Mesothelial cell of epicardium (in vitro differentiated cells): ENCODE data around the gene CEP83. TPM values are rescaled to one million over a fixed set of nuclear protein-coding genes. Genes with fewer than 3 reads are reported as not detected.
"Not testable (repeated sequence)": the region's sequence is repeated elsewhere in the genome, so short reads cannot be mapped to it uniquely, and the experiment has no call there.

Source experiments
- DNase-seq, 2 experiments: peaks; one replicate each; pipeline ENCODE4 v3.0.0; 2021; ENCODE audit warnings: low spot score in 2 of 2; ENCODE audit not compliant: unreplicated experiment in 2 of 2
- H3K27ac Mint-ChIP-seq: 2 replicates; pipeline ENCODE4 v1.8.0; 2021; ENCODE audit warnings: mixed read lengths
- H3K27me3 Mint-ChIP-seq: 2 replicates; pipeline ENCODE4 v1.8.0; 2021; ENCODE audit warnings: low read depth, mixed read lengths
- H3K36me3 Mint-ChIP-seq: 2 replicates; pipeline ENCODE4 v1.8.0; 2021; ENCODE audit warnings: mixed read lengths
- H3K4me1 Mint-ChIP-seq: 2 replicates; pipeline ENCODE4 v1.8.0; 2021; ENCODE audit warnings: mixed read lengths
- H3K4me3 Mint-ChIP-seq: 2 replicates; pipeline ENCODE4 v1.8.0; 2021; ENCODE audit warnings: mild to moderate bottlenecking, moderate library complexity, mixed read lengths
- H3K9me3 Mint-ChIP-seq: 2 replicates; pipeline ENCODE4 v1.8.0; 2021; ENCODE audit warnings: mixed read lengths
- CTCF ChIP-seq: fragments of 200-600 bp; sonication (generic); IDR thresholded peaks from one replicate; pipeline ENCODE4 v1.5.0; 2021; ENCODE audit warnings: antibody characterized with exemption; ENCODE audit not compliant: unreplicated experiment
- total RNA-seq: library from RNA; stranded (reverse); gene quantifications from 3 replicates; pipeline ENCODE4 v1.2.1, GENCODE V29; 2021

Gene CEP83
- total RNA-seq, 1 donor from 2014 or later = 28.9 TPM

GRCh38 chr12:94457311-94457710, 2.4 kb downstream of the CEP83 start:
- H3K36me3 Mint-ChIP-seq = peaks cover 20% of the 10 kb centered on the region
- H3K4me3 Mint-ChIP-seq = no peak overlapping the region
- peaks cover 27% of the 10 kb centered on the region for H3K4me1 Mint-ChIP-seq
- no peak for TF ChIP-seq CTCF
- H3K27me3 Mint-ChIP-seq = no peaks in the 10 kb centered on the region
- peaks cover 7% of the 10 kb centered on the region for H3K9me3 Mint-ChIP-seq
- no peak for DNase-seq
- H3K27ac Mint-ChIP-seq = no peak overlapping the region

GRCh38 chr12:94454318-94454717, 5.3 kb downstream of the CEP83 start:
- H3K4me3 Mint-ChIP-seq, DNase-seq, H3K27me3 Mint-ChIP-seq, H3K27ac Mint-ChIP-seq: not testable (repeated sequence)
- peaks cover 25% of the 10 kb centered on the region for H3K9me3 Mint-ChIP-seq
- H3K4me1 Mint-ChIP-seq = peaks cover 18% of the 10 kb centered on the region
- peaks cover 34% of the 10 kb centered on the region for H3K36me3 Mint-ChIP-seq

- peaks cover 28% of the 10 kb centered on the region for H3K9me3 Mint-ChIP-seq
- no peaks in the 10 kb centered on the region for H3K27me3 Mint-ChIP-seq
- no peak for DNase-seq
- H3K4me3 Mint-ChIP-seq = no peak overlapping the region
- no peaks in the 10 kb centered on the region for H3K4me1 Mint-ChIP-seq
- TF ChIP-seq CTCF = no peak
- H3K27ac Mint-ChIP-seq = no peak overlapping the region
- H3K36me3 Mint-ChIP-seq = peaks cover 19% of the 10 kb centered on the region
Observed at GRCh38 chr12:94445662-94446061, 14.0 kb downstream of the CEP83 start.

GRCh38 chr12:94437303-94437702, 22.4 kb downstream of the CEP83 start:
- Mint-ChIP-seq H3K36me3 (peaks cover 25% of the 10 kb centered on the region), H3K9me3 (peaks cover 38% of the 10 kb centered on the region), H3K4me3 (no peak overlapping the region), H3K27me3 (no peaks in the 10 kb centered on the region), H3K27ac (no peak overlapping the region), H3K4me1 (peaks cover 31% of the 10 kb centered on the region)
- TF ChIP-seq CTCF = no peak
- no peak for DNase-seq

- peaks cover 44% of the 10 kb centered on the region for H3K9me3 Mint-ChIP-seq
Observed at GRCh38 chr12:94435511-94435927, 24.1 kb downstream of the CEP83 start.

GRCh38 chr12:94434171-94434570, 25.5 kb downstream of the CEP83 start:
- Mint-ChIP-seq H3K4me3 (no peak overlapping the region), H3K27ac (peak overlapping the region; percentile 98), H3K36me3 (peaks cover 29% of the 10 kb centered on the region), H3K9me3 (peaks cover 41% of the 10 kb centered on the region), H3K4me1 (peaks cover 31% of the 10 kb centered on the region), H3K27me3 (no peaks in the 10 kb centered on the region)
- peak; percentile 32 for TF ChIP-seq CTCF
- no peak for DNase-seq

More at GRCh38 chr12:94435511-94435927, 24.1 kb downstream of the CEP83 start:
- H3K4me3 Mint-ChIP-seq = no peak overlapping the region
- no peak for TF ChIP-seq CTCF
- peaks cover 31% of the 10 kb centered on the region for H3K4me1 Mint-ChIP-seq
- peaks cover 31% of the 10 kb centered on the region for H3K36me3 Mint-ChIP-seq
- no peak for DNase-seq
- H3K27ac Mint-ChIP-seq = peak overlapping the region; percentile 48
- H3K27me3 Mint-ChIP-seq = no peaks in the 10 kb centered on the region
